HepG2 (cell line): ENCODE data around the gene TOP1. TPM values are rescaled to one million over a fixed set of nuclear protein-coding genes. Genes with fewer than 3 reads are reported as not detected.

ENCODE experiments used
- ATAC-seq: fragments of 200-7000 bp; cut with Tn5 transposase; 3 replicates; pipeline ENCODE4 v1.9.1; 2020; ENCODE audit warnings: mild to moderate bottlenecking, moderate library complexity
- BruUV-seq: library from RNA; stranded (reverse); fragments of 400-500 nt; replicated peaks from 2 replicates; lab custom pipeline; 2021; lab: Mats Ljungman, UMichigan
- CTCF ChIA-PET: fragments of 300-600 bp; formaldehyde crosslinking; extraction: SDS; loops from one replicate; lab custom pipeline; 2021; ENCODE audit warnings: low total read pairs, inconsistent platforms, low intra/inter-chr PET ratio; lab: Yijun Ruan, JAX
- POLR2A ChIA-PET: fragments of 350-600 bp; sonication (Branson Sonifier 250); formaldehyde crosslinking; loops from one replicate; lab custom pipeline; 2020; ENCODE audit warnings: antibody characterized with exemption, inconsistent platforms; lab: Yijun Ruan, JAX
- DNase-seq: peaks from one replicate; pipeline ENCODE4 v3.0.0-alpha.2; 2015; ENCODE audit warnings: low spot score
- FAIRE-seq: peaks from 3 replicates; lab custom pipeline; 2011; peaks lifted over from hg19 to GRCh38; lab: Jason Lieb, UNC
- H2AFZ ChIP-seq: one replicate; pipeline ENCODE4 v1.6.1; 2011; ENCODE audit warnings: low read length, inconsistent platforms
- H3K27ac ChIP-seq: fragments of 300-600 bp; 3 replicates; pipeline ENCODE4 v1.8.0; 2011; ENCODE audit warnings: mixed run types, mild to moderate bottlenecking, mixed read lengths, low read length, inconsistent platforms; ENCODE audit not compliant: insufficient read depth; ENCODE audit errors: extremely low read length
- H3K27me3 ChIP-seq, 2 experiments: fragments of 200-600 bp in 1 of 2; 2 replicates in 1 of 2; 3 replicates in 1 of 2; pipeline versions ENCODE4 v1.6.0 to v1.8.0; 2011; ENCODE audit warnings: low read length in 2 of 2, mild to moderate bottlenecking in 2 of 2, moderate library complexity in 2 of 2, inconsistent platforms in 1 of 2; ENCODE audit not compliant: insufficient read depth in 2 of 2, control insufficient read depth in 1 of 2
- H3K36me3 ChIP-seq, 2 experiments: fragments of 200-600 bp in 1 of 2; replicated peaks in 1 of 2; 2 replicates in 1 of 2; 3 replicates in 1 of 2; pipeline versions ENCODE4 v1.5.1 to v1.8.0; 2011; ENCODE audit warnings: low read length in 2 of 2, inconsistent platforms in 1 of 2; ENCODE audit not compliant: insufficient read depth in 2 of 2, control insufficient read depth in 1 of 2
- H3K4me1 ChIP-seq: 2 replicates; pipeline ENCODE4 v1.5.1; 2012; ENCODE audit warnings: low read length, inconsistent platforms; ENCODE audit not compliant: insufficient read depth
- H3K4me2 ChIP-seq: 2 replicates; pipeline ENCODE4 v1.6.0; 2011; ENCODE audit warnings: low read depth, low read length, inconsistent platforms
- H3K4me3 ChIP-seq, 3 experiments: fragments of 200-600 bp in 1 of 3; sonication (generic), shearing (Covaris generic) in 1 of 3; replicated peaks in 1 of 3; 2 replicates each; pipeline ENCODE4 v1.5.1; 2011 to 2016; ENCODE audit warnings: low read length in 3 of 3, inconsistent platforms in 2 of 3, low read depth in 2 of 3, mild to moderate bottlenecking in 2 of 3, control low read depth in 1 of 3, mixed read lengths in 1 of 3; ENCODE audit not compliant: insufficient read depth in 1 of 3
- H3K79me2 ChIP-seq: one replicate; pipeline ENCODE4 v1.6.1; 2011; ENCODE audit warnings: low read length, inconsistent platforms; ENCODE audit not compliant: insufficient read depth
- H3K9ac ChIP-seq: 2 replicates; pipeline ENCODE4 v1.6.0; 2011; ENCODE audit warnings: mild to moderate bottlenecking, low read depth, low read length, inconsistent platforms; ENCODE audit not compliant: insufficient read depth
- H3K9me3 ChIP-seq: 2 replicates; pipeline ENCODE4 v1.5.1; 2012; ENCODE audit warnings: mild to moderate bottlenecking, low read length
- H4K20me1 ChIP-seq: 2 replicates; pipeline ENCODE4 v1.6.0; 2011; ENCODE audit warnings: inconsistent platforms, mild to moderate bottlenecking, low read length, moderate library complexity; ENCODE audit not compliant: insufficient read depth
- AGO2 ChIP-seq: fragments of 200-400 bp; formaldehyde crosslinking; optimal IDR thresholded peaks from 2 replicates; pipeline ENCODE3; 2017; ENCODE audit warnings: mild to moderate bottlenecking, low read depth, low read length, moderate library complexity
- ASH2L ChIP-seq: fragments of 300-600, 200-600 bp; sonication (generic); IDR thresholded peaks from 2 replicates; pipeline ENCODE4 v1.7.0; 2017; ENCODE audit warnings: low read depth, mild to moderate bottlenecking, moderate library complexity, mixed read lengths, low read length; ENCODE audit not compliant: insufficient read length
- BRF2 ChIP-seq: sonication (generic); formaldehyde crosslinking; IDR thresholded peaks from 2 replicates; pipeline ENCODE4 v1.8.1; 2022; ENCODE audit warnings: mild to moderate bottlenecking, missing genetic modification reagents
- CEBPB ChIP-seq: IDR thresholded peaks from 2 replicates; pipeline ENCODE4 v1.6.1; 2011; ENCODE audit warnings: low read depth, low read length, improper control_type of control experiment, borderline replicate concordance
- MIXL1 ChIP-seq: IDR thresholded peaks from 2 replicates; pipeline ENCODE4 v1.6.1; 2016
- MXD1 ChIP-seq: sonication (generic); formaldehyde crosslinking; IDR thresholded peaks from 2 replicates; pipeline ENCODE4 v1.4.0; 2020; ENCODE audit warnings: mild to moderate bottlenecking, missing genetic modification reagents
- PATZ1 ChIP-seq: sonication (generic); formaldehyde crosslinking; IDR thresholded peaks from 2 replicates; pipeline ENCODE4 v1.4.0; 2020; ENCODE audit warnings: missing genetic modification reagents
- PLRG1 ChIP-seq: fragments of 450-650 bp; conservative IDR thresholded peaks from 2 replicates; pipeline ENCODE4 v1.6.1; 2016
- SAP130 ChIP-seq: IDR thresholded peaks from 2 replicates; pipeline ENCODE4 v1.6.1; 2016; ENCODE audit warnings: low read depth
- ZBTB8A ChIP-seq: sonication (generic); formaldehyde crosslinking; IDR thresholded peaks from 2 replicates; pipeline ENCODE4 v1.4.0; 2020; ENCODE audit warnings: mild to moderate bottlenecking, low read depth, missing genetic modification reagents, borderline replicate concordance
- ZMYM4 ChIP-seq: sonication (generic); formaldehyde crosslinking; IDR thresholded peaks from 2 replicates; pipeline ENCODE4 v1.8.1; 2023; ENCODE audit warnings: mild to moderate bottlenecking, missing genetic modification reagents
- ZNF570 ChIP-seq: sonication (generic); formaldehyde crosslinking; IDR thresholded peaks from 2 replicates; pipeline ENCODE4 v1.4.0; 2020; ENCODE audit warnings: mild to moderate bottlenecking, missing genetic modification reagents, borderline replicate concordance
- ZNF598 ChIP-seq: sonication (generic); formaldehyde crosslinking; IDR thresholded peaks from 2 replicates; pipeline ENCODE4 v1.5.1; 2020; ENCODE audit warnings: mild to moderate bottlenecking, missing genetic modification reagents, borderline replicate concordance
- ZNF644 ChIP-seq: IDR thresholded peaks from 2 replicates; pipeline ENCODE4 v1.6.1; 2016; ENCODE audit warnings: low read depth
- ZNF75D ChIP-seq: sonication (generic); formaldehyde crosslinking; IDR thresholded peaks from 2 replicates; pipeline ENCODE4 v1.8.1; 2023; ENCODE audit warnings: missing genetic modification reagents, mild to moderate bottlenecking, borderline replicate concordance
- WGBS: methylation state at CpG from one replicate; pipeline ENCODE4 v1.1.6; 2017; ENCODE audit warnings: low lambda C conversion rate; 5-methylcytosine and 5-hydroxymethylcytosine counted together
- in situ Hi-C: cut with HindIII; loops from 2 replicates; pipeline ENCODE4 v1.10.0; 2017; ENCODE audit warnings: low pct_unique_long_range_greater_than_20kb; ENCODE audit not compliant: extremely low pct_ligation_motif_present
- intact Hi-C: fragments of 100-400 bp; cut with micrococcal nuclease; formaldehyde crosslinking; loops from one replicate; pipeline ENCODE4 v1.10.0; 2022; ENCODE audit not compliant: unreplicated experiment
- polyA plus RNA-seq, 8 experiments: library from polyadenylated mRNA; depleted of rRNA in 3 of 8; stranded (reverse) in 7 of 8; unstranded in 1 of 8; fragments of >200 nt; fragmentation: Illumina TruSeq in 4 of 8; extraction: Trizol in 4 of 8; gene quantifications; 2 replicates each; pipeline versions ENCODE4 v1.2.1 to v1.2.3, GENCODE V29; 2011 to 2016; ENCODE audit warnings: low read depth in 4 of 8, missing spikeins in 1 of 8, mixed read lengths in 1 of 8; ENCODE audit not compliant: insufficient read depth in 1 of 8
- total RNA-seq, 5 experiments: library from RNA; depleted of rRNA; stranded (reverse); fragments of >200 nt; fragmentation: Illumina TruSeq; extraction: Trizol; gene quantifications; 2 replicates each; pipeline ENCODE4 v1.2.3, GENCODE V29; 2016; ENCODE audit warnings: low read depth in 1 of 5

Gene TOP1
- total and polyA plus RNA-seq, 2 of the 13 experiments (the other 11 are each of a cell fraction or from before 2014, with no cell fraction given), result 10.2 to 19.4 TPM

- in situ Hi-C loops, result no loop called here
- Histone ChIP-seq H3K27me3 (no peaks in the 10 kb centered on the region), H3K9me3 (peaks cover 7% of the 10 kb centered on the region; the same call in 1 of the 2 replicates), H3K27ac (no peak overlapping the region), H4K20me1 (no peaks in the 10 kb centered on the region), H3K9ac (no peak overlapping the region), H3K36me3 (no peaks in the 10 kb centered on the region), H3K4me3 (no peak overlapping the region), H3K4me2 (no peak overlapping the region), H3K4me1 (no peaks in the 10 kb centered on the region), H2AFZ (no peak overlapping the region), H3K79me2 (no peaks in the 10 kb centered on the region)
- DNase-seq (no peak), ATAC-seq (peak; percentile 45), FAIRE-seq (no peak)
- ChIA-PET CTCF (no interaction called here), POLR2A (no interaction called here)
- intact Hi-C loops, result no loop called here
- BruUV-seq, result no TSS peak
- WGBS, result 74% methylated on average over 4 of the region's 4 CpGs
- TF ChIP-seq PATZ1 (CRISPR knock-in tag) (peak; percentile 33; the same call in 1 of the 2 replicates), ZMYM4 (CRISPR knock-in tag) (no peak), MIXL1 (CRISPR knock-in tag) (no peak), CEBPB (peak; percentile 45; the same call in 1 of the 2 replicates), ZNF644 (CRISPR knock-in tag) (peak; percentile 61; the same call in 1 of the 2 replicates)
Measured at GRCh38 chr20:40980106-40980827, 48.4 kb upstream of the TOP1 start.

GRCh38 chr20:40980828-40981310 is 47.8 kb upstream of the TOP1 start:
- Histone ChIP-seq H3K9me3 (peaks cover 7% of the 10 kb centered on the region; the same call in 1 of the 2 replicates), H3K27ac (no peak overlapping the region), H3K9ac (no peak overlapping the region), H3K4me2 (no peak overlapping the region), H2AFZ (no peak overlapping the region), H4K20me1 (no peaks in the 10 kb centered on the region), H3K27me3 (no peaks in the 10 kb centered on the region), H3K79me2 (no peaks in the 10 kb centered on the region), H3K36me3 (no peaks in the 10 kb centered on the region), H3K4me1 (no peaks in the 10 kb centered on the region), H3K4me3 (no peak overlapping the region)
- intact Hi-C loops (no loop called here), in situ Hi-C loops (no loop called here)
- WGBS, result 58% methylated on average over 6 of the region's 6 CpGs
- ChIA-PET POLR2A (no interaction called here), CTCF (no interaction called here)
- no peak for DNase-seq
- no TSS peak for BruUV-seq
- ATAC-seq, result no peak
- no peak for FAIRE-seq
- no peak for TF ChIP-seq ZNF75D (CRISPR knock-in tag)
- TF ChIP-seq ZBTB8A (CRISPR knock-in tag), result no peak
- no peak for TF ChIP-seq MXD1 (CRISPR knock-in tag)
- no peak for TF ChIP-seq ZNF598
- no peak for TF ChIP-seq ZNF570 (CRISPR knock-in tag)
- no peak for TF ChIP-seq PLRG1
- TF ChIP-seq AGO2, result no peak
- TF ChIP-seq BRF2, result no peak
- TF ChIP-seq SAP130 (CRISPR knock-in tag), result no peak
- TF ChIP-seq ASH2L, result no peak
